GM18505 (cell line): Measurements from ENCODE around the gene SORT1.
"Not testable (repeated sequence)": the region's sequence is repeated elsewhere in the genome, so short reads cannot be mapped to it uniquely, and the experiment has no call there.

Experiments
- ATAC-seq: cut with Tn5 transposase; IDR thresholded peaks from one replicate; pipeline ENCODE4 v1.9.1; 2021; ENCODE audit not compliant: unreplicated experiment
- POLR2A ChIP-seq: IDR thresholded peaks from 4 replicates; pipeline ENCODE4 v1.6.1; 2011; ENCODE audit warnings: borderline replicate concordance; ENCODE audit not compliant: insufficient read depth, insufficient read length; ENCODE audit errors: extremely low read depth

The SORT1 gene

DNA sequence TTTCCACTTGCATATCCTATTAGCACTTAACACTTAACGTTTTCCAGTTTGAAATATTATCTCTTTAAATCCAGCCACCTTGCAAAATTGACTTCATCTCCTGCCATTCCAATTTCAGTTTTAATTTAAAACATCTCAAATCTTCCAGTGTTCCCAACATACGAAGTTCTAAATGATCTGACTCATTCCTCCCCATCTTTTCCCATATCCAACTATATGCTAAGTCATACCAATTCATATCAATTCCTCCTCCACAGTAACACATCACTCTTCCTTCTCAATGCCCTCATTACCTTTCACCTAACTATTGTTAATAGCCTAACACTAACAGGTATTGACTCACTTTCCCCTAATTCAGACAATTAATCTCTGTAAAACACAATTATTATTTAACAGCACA is 25.8 kb upstream of the SORT1 start:
- no peak for ATAC-seq
- no peak for TF ChIP-seq POLR2A

DNA sequence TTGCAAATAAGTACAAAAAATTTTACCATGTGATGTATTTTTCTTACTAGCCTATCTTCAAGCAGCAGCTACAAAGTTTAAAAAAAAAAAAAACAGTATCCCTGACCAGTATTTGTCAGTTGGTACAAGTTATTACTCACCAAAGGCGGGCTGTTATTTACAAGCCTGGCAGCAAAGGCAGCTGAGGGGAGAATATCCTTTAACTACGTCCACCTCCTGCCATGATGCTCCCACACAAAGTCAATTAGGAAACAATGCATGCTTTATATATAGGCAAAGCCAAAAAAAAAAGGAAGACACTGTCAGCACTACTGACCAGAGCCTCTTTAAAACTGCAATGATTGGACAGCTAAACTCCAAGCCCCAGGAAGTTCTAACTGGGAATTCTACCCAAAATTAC is 14.8 kb upstream of the SORT1 start:
- no peak for ATAC-seq
- no peak for TF ChIP-seq POLR2A

GRCh38 chr1:109404838-109405237 is 7.1 kb upstream of the SORT1 start:
- no peak for ATAC-seq
- no peak for TF ChIP-seq POLR2A

DNA sequence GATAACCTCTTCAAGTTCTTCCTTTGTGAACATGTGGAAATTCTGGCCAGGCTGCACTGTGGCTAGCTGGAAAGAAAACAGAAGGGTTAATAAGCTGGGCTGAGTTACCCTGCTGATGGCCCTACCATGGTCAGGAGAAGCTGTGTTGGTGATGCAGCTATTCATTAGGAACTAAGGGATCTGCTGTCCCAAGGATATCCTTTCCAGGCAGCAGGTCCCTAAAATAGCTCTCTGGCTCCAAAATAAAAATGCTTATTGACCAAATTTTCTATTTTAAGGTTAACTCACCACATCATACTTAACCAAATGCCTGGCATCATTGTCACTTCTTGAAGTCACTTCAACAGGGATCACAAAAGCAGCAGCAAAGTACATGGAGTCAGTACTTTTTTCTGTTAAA is 4.3 kb upstream of the SORT1 start:
- no peak for TF ChIP-seq POLR2A
- ATAC-seq, result no peak

DNA sequence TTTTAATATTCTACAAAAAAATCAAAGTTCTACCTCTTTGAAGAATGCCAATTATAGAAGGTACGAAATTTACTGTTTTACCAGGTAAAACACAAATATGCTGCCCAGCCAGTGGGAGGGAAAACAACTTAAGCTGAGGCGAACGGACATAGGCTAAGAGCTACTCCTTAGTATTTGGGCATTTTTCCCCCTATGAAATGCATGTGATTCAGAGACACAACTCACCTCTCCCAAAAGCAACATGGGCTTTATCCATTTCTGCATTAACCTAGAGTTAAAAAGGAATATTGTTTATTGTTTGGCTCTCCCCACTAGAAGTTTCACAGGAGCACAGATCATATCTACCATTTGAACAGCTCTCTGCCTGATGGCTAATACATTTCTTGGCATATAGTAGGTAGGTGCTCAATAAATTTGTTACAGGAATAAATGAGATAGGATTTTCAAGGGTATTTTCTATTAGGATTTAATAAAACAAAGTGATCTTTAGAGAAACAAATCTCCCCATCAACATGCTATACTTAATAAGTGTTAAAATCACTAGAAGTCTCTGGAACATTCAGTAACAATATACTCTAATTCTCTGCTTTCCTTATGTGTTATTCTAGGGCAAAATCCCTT is 2.4 kb upstream of the SORT1 start:
- no peak for TF ChIP-seq POLR2A
- no peak for ATAC-seq

GRCh38 chr1:109399326-109399957 is 1.7 kb upstream of the SORT1 start:
- ATAC-seq, result no peak
- no peak for TF ChIP-seq POLR2A

GRCh38 chr1:109398343-109399225 is 866 bp upstream of the SORT1 start:
- no peak for TF ChIP-seq POLR2A
- no peak for ATAC-seq

- no peak for TF ChIP-seq POLR2A
- peak; percentile 18 for ATAC-seq
Measured at GRCh38 chr1:109396871-109397580, 692 bp downstream of the SORT1 start.

- TF ChIP-seq POLR2A, result no peak
- no peak for ATAC-seq
Measured at GRCh38 chr1:109396513-109396839, 1.2 kb downstream of the SORT1 start.

DNA sequence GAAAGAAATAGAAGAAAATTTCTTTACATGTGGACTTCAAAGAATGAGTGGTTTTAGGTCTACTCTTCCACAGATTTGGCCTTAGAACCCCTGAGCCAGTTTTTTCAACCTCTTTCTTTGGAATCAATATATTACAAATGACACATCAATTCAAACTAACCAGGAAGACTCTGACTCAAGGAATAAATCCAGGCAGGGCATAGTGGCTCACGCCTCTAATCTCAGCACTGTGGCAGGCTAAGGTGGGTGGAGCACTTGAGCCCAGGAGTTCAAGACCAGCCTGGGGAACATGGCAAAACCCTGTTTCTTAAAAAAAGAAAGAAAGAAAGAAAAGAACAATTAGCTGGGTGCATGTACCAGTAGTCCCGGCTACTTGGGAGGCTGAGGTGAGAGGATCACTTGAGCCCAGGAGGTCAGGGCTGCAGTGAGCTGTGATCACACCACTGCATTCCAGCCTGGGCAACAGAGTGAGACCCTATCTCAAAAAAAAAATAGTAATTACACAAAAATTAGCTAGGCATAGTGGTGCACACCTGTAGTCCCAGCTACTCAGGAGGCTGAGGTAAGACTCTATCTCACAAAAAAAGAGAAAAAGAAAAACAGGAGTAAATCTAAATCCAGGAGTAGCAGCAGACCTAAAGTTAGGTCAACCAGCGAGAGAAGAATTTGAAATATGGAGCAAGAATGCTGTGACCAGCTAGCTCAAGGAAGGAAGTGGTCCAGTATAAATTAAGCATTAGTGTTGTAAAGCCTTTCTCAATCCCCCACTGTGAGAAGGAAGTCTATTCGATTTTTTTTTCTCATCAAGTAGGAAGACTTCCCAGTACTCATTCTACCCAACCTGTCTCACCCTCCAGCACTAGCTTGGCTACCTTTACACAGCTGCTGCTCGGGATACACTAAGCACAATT is 1.9 kb downstream of the SORT1 start:
- ATAC-seq, result no peak
- TF ChIP-seq POLR2A, result no peak

GRCh38 chr1:109395282-109395599 is 2.5 kb downstream of the SORT1 start:
- not testable (repeated sequence) for ATAC-seq

DNA sequence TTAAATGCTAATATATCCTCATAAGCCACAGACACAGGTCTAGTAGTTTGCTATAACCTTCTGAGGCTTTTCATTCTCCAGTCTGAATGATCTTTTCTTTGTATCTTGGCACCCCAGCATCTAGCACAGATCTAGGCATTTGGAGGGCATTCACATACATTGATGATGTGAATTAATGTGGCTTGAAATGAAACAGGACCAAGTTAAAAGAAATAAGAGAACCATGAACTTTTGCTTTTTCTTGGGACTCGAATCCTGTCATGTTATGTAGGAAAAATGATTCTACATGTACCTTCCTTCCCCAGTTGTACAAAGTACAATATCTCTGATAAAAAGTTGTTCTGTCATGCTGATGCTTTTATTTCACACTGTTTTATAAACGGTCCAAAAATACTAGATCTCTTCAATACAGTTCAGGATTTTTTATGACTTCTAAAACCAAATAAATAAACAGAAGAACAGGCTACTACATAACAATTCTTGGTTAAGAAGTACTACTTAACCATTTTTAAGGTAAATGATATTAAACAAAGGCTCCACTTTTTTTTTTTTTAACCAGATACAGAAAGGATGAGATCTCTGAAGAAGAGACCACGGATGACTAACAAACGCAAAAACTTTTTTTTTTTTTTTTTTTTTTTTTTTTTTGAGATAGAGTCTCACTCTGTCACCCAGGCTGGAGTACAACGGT is 3.0 kb downstream of the SORT1 start:
- no peak for ATAC-seq
- TF ChIP-seq POLR2A, result no peak
